ENCODE results near the gene BRINP3.

DNA sequence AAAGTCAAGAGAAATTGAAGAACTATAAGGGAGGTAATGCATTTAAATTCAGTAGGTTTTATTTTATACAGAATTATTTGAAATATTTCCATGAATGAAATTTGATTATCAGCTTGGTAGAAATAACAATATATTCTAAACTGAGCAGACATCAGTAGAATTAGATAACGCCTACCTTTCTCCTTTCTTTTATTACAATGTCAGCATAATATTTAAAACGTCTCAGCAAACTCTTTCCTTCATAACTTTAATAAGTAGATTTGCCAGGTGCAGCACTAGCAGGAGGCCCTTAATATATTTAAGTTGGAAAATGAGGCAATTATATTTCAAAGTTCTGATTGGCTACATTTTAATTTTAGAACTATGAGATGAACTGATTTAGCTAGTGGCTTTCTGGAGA, 298.8 kb downstream of the BRINP3 start:
- TF ChIP-seq EZH2 (IDR thresholded peaks at IDR 0.05; ENCODE audit: borderline replicate concordance, low read depth, low read length, poor library complexity, severe bottlenecking), result no peak
- TF ChIP-seq, protein P1, sequence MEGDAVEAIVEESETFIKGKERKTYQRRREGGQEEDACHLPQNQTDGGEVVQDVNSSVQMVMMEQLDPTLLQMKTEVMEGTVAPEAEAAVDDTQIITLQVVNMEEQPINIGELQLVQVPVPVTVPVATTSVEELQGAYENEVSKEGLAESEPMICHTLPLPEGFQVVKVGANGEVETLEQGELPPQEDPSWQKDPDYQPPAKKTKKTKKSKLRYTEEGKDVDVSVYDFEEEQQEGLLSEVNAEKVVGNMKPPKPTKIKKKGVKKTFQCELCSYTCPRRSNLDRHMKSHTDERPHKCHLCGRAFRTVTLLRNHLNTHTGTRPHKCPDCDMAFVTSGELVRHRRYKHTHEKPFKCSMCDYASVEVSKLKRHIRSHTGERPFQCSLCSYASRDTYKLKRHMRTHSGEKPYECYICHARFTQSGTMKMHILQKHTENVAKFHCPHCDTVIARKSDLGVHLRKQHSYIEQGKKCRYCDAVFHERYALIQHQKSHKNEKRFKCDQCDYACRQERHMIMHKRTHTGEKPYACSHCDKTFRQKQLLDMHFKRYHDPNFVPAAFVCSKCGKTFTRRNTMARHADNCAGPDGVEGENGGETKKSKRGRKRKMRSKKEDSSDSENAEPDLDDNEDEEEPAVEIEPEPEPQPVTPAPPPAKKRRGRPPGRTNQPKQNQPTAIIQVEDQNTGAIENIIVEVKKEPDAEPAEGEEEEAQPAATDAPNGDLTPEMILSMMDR (conservative IDR thresholded peaks at IDR 0.05; ENCODE audit: low read depth, low read length), result no peak
